K562 (cell line): ENCODE measurements around the gene ALDH3A2. TPM values are rescaled to one million over a fixed set of nuclear protein-coding genes. Genes with fewer than 3 reads are reported as not detected.

Experiments
- BRF1 ChIP-seq: IDR thresholded peaks from 3 replicates; pipeline ENCODE4 v1.6.1; 2011; ENCODE audit warnings: borderline replicate concordance, mild to moderate bottlenecking; ENCODE audit not compliant: insufficient read length; ENCODE audit errors: extremely low read depth
- DDX20 ChIP-seq: fragments of 450-650 bp; IDR thresholded peaks from 2 replicates; pipeline ENCODE4 v1.6.1; 2016; ENCODE audit warnings: missing genetic modification characterization, low read depth, mild to moderate bottlenecking, missing compliant biosample characterization, moderate library complexity
- MYNN ChIP-seq, 2 experiments: sonication (generic); formaldehyde crosslinking in 1 of 2; IDR thresholded peaks; 2 replicates each; pipeline versions ENCODE4 v1.5.0 to v1.6.1; 2016 to 2020; ENCODE audit warnings: antibody characterized with exemption in 1 of 2, missing genetic modification reagents in 1 of 2
- NFIX ChIP-seq: fragments of 250-450 bp; sonication (Bioruptor Pico); IDR thresholded peaks from 2 replicates; pipeline ENCODE4 v1.4.0; 2020; ENCODE audit warnings: low read depth, mild to moderate bottlenecking, moderate library complexity
- RAD21 ChIP-seq, 2 experiments: fragments of 250-450 bp in 1 of 2; fragments of 450-650 bp in 1 of 2; sonication (Bioruptor Pico) in 1 of 2; formaldehyde crosslinking in 1 of 2; IDR thresholded peaks in 1 of 2; conservative IDR thresholded peaks in 1 of 2; 2 replicates each; pipeline versions ENCODE4 v1.4.0 to v1.8.0; 2020 to 2022; ENCODE audit warnings: mild to moderate bottlenecking in 2 of 2, moderate library complexity in 1 of 2
- RBM25 ChIP-seq: fragments of 200-400 bp; formaldehyde crosslinking; IDR thresholded peaks from 2 replicates; pipeline ENCODE4 v1.6.1; 2018; ENCODE audit warnings: low read length, low read depth, moderate library complexity; ENCODE audit not compliant: severe bottlenecking
- SMARCA5 ChIP-seq: fragments of 450-650 bp; IDR thresholded peaks from 2 replicates; pipeline ENCODE4 v1.6.1; 2016
- SOX6 ChIP-seq: fragments of 450-650 bp; IDR thresholded peaks from 2 replicates; pipeline ENCODE4 v1.6.1; 2014; ENCODE audit warnings: mild to moderate bottlenecking
- ZNF561 ChIP-seq: fragments of 450-650 bp; formaldehyde crosslinking; conservative IDR thresholded peaks from 2 replicates; pipeline ENCODE4 v1.4.0; 2020; ENCODE audit warnings: mild to moderate bottlenecking, moderate library complexity
- polyA plus RNA-seq, 8 experiments: library from polyadenylated mRNA; depleted of rRNA in 4 of 8; stranded (reverse) in 5 of 8; unstranded in 3 of 8; fragments of >200 nt; fragmentation: Nextera tagmentation in 2 of 8; fragmentation: Illumina TruSeq in 1 of 8; extraction: Ambion mirVana in 2 of 8; extraction: Trizol in 1 of 8; gene quantifications; 2 replicates each; pipeline versions ENCODE4 v1.2.1 to v1.2.3, GENCODE V29; 2011 to 2014; ENCODE audit warnings: inconsistent platforms in 1 of 8, missing spikeins in 1 of 8
- total RNA-seq, 7 experiments: library from RNA; depleted of rRNA in 6 of 7; stranded (reverse); fragments of >200 nt in 6 of 7; fragmentation: Illumina TruSeq in 2 of 7; extraction: Trizol in 2 of 7; gene quantifications; 2 replicates each; pipeline versions ENCODE4 v1.2.1 to v1.2.3, GENCODE V29; 2011 to 2021; ENCODE audit warnings: low replicate concordance in 1 of 7
- TF ChIP-seq, protein P1 (sequence below), 2 experiments: IDR thresholded peaks in 1 of 2; conservative IDR thresholded peaks in 1 of 2; 2 replicates each; pipeline ENCODE4 v1.6.1; 2016; ENCODE audit warnings: low read depth in 2 of 2, mild to moderate bottlenecking in 1 of 2, missing compliant biosample characterization in 1 of 2, missing genetic modification characterization in 1 of 2, moderate library complexity in 1 of 2
- TF ChIP-seq, protein P2 (sequence below), 2 experiments: fragments of 450-650 bp; conservative IDR thresholded peaks; 2 replicates each; pipeline ENCODE4 v1.6.1; 2017; ENCODE audit warnings: mild to moderate bottlenecking in 2 of 2, moderate library complexity in 2 of 2
- TF ChIP-seq, protein P3 (sequence below): fragments of 250-450 bp; sonication (Bioruptor Pico); IDR thresholded peaks from 2 replicates; pipeline ENCODE4 v1.5.0; 2021; ENCODE audit warnings: mild to moderate bottlenecking, borderline replicate concordance
- TF ChIP-seq, protein P4 (sequence below), 3 experiments: IDR thresholded peaks in 2 of 3; conservative IDR thresholded peaks in 1 of 3; 2 replicates each; pipeline ENCODE4 v1.5.1; 2011 to 2012; ENCODE audit warnings: low read length in 3 of 3, mild to moderate bottlenecking in 3 of 3, control low read depth in 2 of 3, improper control_type of control experiment in 1 of 3, inconsistent platforms in 1 of 3, low read depth in 1 of 3, mixed read lengths in 1 of 3, moderate library complexity in 1 of 3; ENCODE audit not compliant: insufficient read depth in 2 of 3
- TF ChIP-seq, protein P5 (sequence below): fragments of 450-650 bp; IDR thresholded peaks from 2 replicates; pipeline ENCODE4 v1.7.1; 2018; ENCODE audit warnings: mild to moderate bottlenecking, low read depth; ENCODE audit not compliant: partially characterized antibody

The ALDH3A2 gene
- total and polyA plus RNA-seq, 9 of the 15 experiments (the other 6 are each of a cell fraction or from before 2014, with no cell fraction given) = 0.01 to 0.78 (median 0.12) TPM; not detected in 5

DNA sequence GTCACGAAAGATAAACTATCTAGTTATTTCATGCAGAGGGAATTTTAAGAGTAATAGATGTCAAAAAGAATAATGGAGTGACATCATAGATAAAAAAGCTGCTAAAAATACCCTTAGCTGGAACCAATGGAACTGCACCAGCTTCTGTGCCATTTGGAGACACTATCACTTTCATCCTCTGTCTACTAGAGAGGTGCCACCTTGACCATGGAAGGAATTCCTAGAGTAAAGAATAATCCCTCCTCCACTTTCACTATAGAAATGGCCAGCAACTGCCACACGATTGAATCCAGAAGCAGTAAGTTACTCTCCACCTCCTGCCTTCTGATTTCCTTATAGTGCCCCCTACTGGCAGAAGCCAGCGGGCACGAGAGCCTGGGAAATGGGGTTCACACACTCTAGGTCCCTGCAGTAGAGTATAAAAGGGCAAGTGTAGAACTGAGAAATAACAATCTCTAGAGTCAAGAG, 2.8 kb upstream of the ALDH3A2 start (continued):
- TF ChIP-seq, protein P1, sequence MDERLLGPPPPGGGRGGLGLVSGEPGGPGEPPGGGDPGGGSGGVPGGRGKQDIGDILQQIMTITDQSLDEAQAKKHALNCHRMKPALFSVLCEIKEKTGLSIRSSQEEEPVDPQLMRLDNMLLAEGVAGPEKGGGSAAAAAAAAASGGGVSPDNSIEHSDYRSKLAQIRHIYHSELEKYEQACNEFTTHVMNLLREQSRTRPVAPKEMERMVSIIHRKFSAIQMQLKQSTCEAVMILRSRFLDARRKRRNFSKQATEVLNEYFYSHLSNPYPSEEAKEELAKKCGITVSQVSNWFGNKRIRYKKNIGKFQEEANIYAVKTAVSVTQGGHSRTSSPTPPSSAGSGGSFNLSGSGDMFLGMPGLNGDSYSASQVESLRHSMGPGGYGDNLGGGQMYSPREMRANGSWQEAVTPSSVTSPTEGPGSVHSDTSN (CRISPR knock-in tag; IDR thresholded peaks at IDR 0.05; ENCODE audit: low read depth) = no peak
- TF ChIP-seq, protein P1 (tag; conservative IDR thresholded peaks at IDR 0.05; ENCODE audit: low read depth) = peak; percentile 57
- TF ChIP-seq MYNN (IDR thresholded peaks at IDR 0.05) (no peak), MYNN (CRISPR knock-in tag; IDR thresholded peaks at IDR 0.05) (no peak), BRF1 (no peak), DDX20 (tag) (no peak), SOX6 (no peak), RAD21 (CRISPR knock-in tag; conservative IDR thresholded peaks at IDR 0.05 in 1 of 2, IDR thresholded peaks at IDR 0.05 in 1 of 2) (peak in 1 of 2 experiments; percentile 41; a peak in 2 of 4 replicates), NFIX (CRISPR knock-in tag) (no peak), SMARCA5 (no peak), ZNF561 (no peak), RBM25 (no peak)
- TF ChIP-seq, protein P2, sequence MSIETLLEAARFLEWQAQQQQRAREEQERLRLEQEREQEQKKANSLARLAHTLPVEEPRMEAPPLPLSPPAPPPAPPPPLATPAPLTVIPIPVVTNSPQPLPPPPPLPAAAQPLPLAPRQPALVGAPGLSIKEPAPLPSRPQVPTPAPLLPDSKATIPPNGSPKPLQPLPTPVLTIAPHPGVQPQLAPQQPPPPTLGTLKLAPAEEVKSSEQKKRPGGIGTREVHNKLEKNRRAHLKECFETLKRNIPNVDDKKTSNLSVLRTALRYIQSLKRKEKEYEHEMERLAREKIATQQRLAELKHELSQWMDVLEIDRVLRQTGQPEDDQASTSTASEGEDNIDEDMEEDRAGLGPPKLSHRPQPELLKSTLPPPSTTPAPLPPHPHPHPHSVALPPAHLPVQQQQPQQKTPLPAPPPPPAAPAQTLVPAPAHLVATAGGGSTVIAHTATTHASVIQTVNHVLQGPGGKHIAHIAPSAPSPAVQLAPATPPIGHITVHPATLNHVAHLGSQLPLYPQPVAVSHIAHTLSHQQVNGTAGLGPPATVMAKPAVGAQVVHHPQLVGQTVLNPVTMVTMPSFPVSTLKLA (conservative IDR thresholded peaks at IDR 0.05) = no peak
- TF ChIP-seq, protein P3, sequence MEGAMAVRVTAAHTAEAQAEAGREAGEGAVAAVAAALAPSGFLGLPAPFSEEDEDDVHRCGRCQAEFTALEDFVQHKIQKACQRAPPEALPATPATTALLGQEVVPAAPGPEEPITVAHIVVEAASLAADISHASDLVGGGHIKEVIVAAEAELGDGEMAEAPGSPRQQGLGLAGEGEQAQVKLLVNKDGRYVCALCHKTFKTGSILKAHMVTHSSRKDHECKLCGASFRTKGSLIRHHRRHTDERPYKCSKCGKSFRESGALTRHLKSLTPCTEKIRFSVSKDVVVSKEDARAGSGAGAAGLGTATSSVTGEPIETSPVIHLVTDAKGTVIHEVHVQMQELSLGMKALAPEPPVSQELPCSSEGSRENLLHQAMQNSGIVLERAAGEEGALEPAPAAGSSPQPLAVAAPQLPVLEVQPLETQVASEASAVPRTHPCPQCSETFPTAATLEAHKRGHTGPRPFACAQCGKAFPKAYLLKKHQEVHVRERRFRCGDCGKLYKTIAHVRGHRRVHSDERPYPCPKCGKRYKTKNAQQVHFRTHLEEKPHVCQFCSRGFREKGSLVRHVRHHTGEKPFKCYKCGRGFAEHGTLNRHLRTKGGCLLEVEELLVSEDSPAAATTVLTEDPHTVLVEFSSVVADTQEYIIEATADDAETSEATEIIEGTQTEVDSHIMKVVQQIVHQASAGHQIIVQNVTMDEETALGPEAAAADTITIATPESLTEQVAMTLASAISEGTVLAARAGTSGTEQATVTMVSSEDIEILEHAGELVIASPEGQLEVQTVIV (CRISPR knock-in tag) = no peak
- TF ChIP-seq, protein P4, sequence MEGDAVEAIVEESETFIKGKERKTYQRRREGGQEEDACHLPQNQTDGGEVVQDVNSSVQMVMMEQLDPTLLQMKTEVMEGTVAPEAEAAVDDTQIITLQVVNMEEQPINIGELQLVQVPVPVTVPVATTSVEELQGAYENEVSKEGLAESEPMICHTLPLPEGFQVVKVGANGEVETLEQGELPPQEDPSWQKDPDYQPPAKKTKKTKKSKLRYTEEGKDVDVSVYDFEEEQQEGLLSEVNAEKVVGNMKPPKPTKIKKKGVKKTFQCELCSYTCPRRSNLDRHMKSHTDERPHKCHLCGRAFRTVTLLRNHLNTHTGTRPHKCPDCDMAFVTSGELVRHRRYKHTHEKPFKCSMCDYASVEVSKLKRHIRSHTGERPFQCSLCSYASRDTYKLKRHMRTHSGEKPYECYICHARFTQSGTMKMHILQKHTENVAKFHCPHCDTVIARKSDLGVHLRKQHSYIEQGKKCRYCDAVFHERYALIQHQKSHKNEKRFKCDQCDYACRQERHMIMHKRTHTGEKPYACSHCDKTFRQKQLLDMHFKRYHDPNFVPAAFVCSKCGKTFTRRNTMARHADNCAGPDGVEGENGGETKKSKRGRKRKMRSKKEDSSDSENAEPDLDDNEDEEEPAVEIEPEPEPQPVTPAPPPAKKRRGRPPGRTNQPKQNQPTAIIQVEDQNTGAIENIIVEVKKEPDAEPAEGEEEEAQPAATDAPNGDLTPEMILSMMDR (IDR thresholded peaks at IDR 0.05 in 2 of 3, conservative IDR thresholded peaks at IDR 0.05 in 1 of 3; ENCODE audit: insufficient read depth in 2 of 3, low read depth in 1 of 3, low read length in 3 of 3) = peak; percentile 36 to 60 (median 55); a peak in 5 of 6 replicates
- TF ChIP-seq, protein P5, sequence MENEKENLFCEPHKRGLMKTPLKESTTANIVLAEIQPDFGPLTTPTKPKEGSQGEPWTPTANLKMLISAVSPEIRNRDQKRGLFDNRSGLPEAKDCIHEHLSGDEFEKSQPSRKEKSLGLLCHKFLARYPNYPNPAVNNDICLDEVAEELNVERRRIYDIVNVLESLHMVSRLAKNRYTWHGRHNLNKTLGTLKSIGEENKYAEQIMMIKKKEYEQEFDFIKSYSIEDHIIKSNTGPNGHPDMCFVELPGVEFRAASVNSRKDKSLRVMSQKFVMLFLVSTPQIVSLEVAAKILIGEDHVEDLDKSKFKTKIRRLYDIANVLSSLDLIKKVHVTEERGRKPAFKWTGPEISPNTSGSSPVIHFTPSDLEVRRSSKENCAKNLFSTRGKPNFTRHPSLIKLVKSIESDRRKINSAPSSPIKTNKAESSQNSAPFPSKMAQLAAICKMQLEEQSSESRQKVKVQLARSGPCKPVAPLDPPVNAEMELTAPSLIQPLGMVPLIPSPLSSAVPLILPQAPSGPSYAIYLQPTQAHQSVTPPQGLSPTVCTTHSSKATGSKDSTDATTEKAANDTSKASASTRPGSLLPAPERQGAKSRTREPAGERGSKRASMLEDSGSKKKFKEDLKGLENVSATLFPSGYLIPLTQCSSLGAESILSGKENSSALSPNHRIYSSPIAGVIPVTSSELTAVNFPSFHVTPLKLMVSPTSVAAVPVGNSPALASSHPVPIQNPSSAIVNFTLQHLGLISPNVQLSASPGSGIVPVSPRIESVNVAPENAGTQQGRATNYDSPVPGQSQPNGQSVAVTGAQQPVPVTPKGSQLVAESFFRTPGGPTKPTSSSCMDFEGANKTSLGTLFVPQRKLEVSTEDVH = no peak
